Ascending aorta (tissue), 2 donors: ENCODE results near the gene SFTPD. TPM values are rescaled to one million over a fixed set of nuclear protein-coding genes. Genes with fewer than 3 reads are reported as not detected.
"Not testable (repeated sequence)": the region's sequence is repeated elsewhere in the genome, so short reads cannot be mapped to it uniquely, and the experiment has no call there.

Experiments used
- DNase-seq, 2 donors: peaks; one replicate each; pipeline ENCODE4 v3.0.0-alpha.2; 2019; ENCODE audit warnings: low spot score in 2 of 2
- H3K27ac ChIP-seq, 2 donors: fragments of 200-600 bp; sonication (generic); one replicate each; pipeline ENCODE4 v1.5.1; 2016 to 2017; ENCODE audit warnings: mild to moderate bottlenecking in 1 of 2
- H3K27me3 ChIP-seq: fragments of 200-600 bp; sonication (generic); one replicate; pipeline ENCODE4 v1.5.1; 2017
- H3K36me3 ChIP-seq, 2 donors: fragments of 200-600 bp; sonication (generic); one replicate each; pipeline ENCODE4 v1.5.1; 2016
- H3K4me1 ChIP-seq, 2 donors: fragments of 200-600 bp; sonication (generic); one replicate each; pipeline ENCODE4 v1.5.1; 2016 to 2017; ENCODE audit warnings: mild to moderate bottlenecking in 1 of 2
- H3K4me3 ChIP-seq, 2 donors: fragments of 200-600 bp; sonication (generic); one replicate each; pipeline ENCODE4 v1.5.1; 2016 to 2017; ENCODE audit warnings: mild to moderate bottlenecking in 1 of 2
- H3K9me3 ChIP-seq, 2 donors: fragments of 200-600 bp; sonication (generic); one replicate each; pipeline ENCODE4 v1.5.1; 2016
- CTCF ChIP-seq, 3 experiments: fragments of 200-600 bp in 2 of 3; fragments of 450-650 bp in 1 of 3; sonication (generic) in 2 of 3; IDR thresholded peaks; one replicate each; pipeline ENCODE4 v1.5.1; 2016 to 2019; ENCODE audit warnings: antibody characterized with exemption in 3 of 3, mild to moderate bottlenecking in 1 of 3, moderate library complexity in 1 of 3
- intact Hi-C: fragments of 100-400 bp; cut with DNase I; formaldehyde crosslinking; loops from one replicate; pipeline ENCODE4 v1.15.1; 2023
- total RNA-seq: library from RNA; depleted of rRNA; stranded (reverse); fragments of >200 nt; gene quantifications from one replicate; pipeline ENCODE4 v1.1.0, GENCODE V29; 2016

SFTPD gene
- total RNA-seq, 1 donor from 2014 or later: not detected

- Histone ChIP-seq H3K4me3 (no peak overlapping the region), H3K27me3 (no peaks in the 10 kb centered on the region), H3K27ac (no peak overlapping the region), H3K9me3 (no peaks in the 10 kb centered on the region), H3K36me3 (no peaks in the 10 kb centered on the region), H3K4me1 (no peaks in the 10 kb centered on the region)
- TF ChIP-seq CTCF (IDR thresholded peaks at IDR 0.05): no peak
- intact Hi-C loops: no loop called here
- DNase-seq: no peak
Measured at GRCh38 chr10:79898597-79899325, 50.1 kb downstream of the SFTPD start.

GRCh38 chr10:79892896-79893295 is 56.0 kb downstream of the SFTPD start:
- DNase-seq, H3K9me3 ChIP-seq, H3K36me3 ChIP-seq, H3K4me3 ChIP-seq, H3K27me3 ChIP-seq, intact Hi-C loops, H3K4me1 ChIP-seq, H3K27ac ChIP-seq: not testable (repeated sequence)

GRCh38 chr10:79890469-79890868 is 58.4 kb downstream of the SFTPD start:
- H3K27ac ChIP-seq: no peak overlapping the region
- no peak overlapping the region for H3K4me3 ChIP-seq
- TF ChIP-seq CTCF (IDR thresholded peaks at IDR 0.05): no peak
- intact Hi-C loops: no loop called here
- no peak for DNase-seq
- no peaks in the 10 kb centered on the region for H3K4me1 ChIP-seq
- H3K9me3 ChIP-seq: no peaks in the 10 kb centered on the region
- no peaks in the 10 kb centered on the region for H3K27me3 ChIP-seq
- no peaks in the 10 kb centered on the region for H3K36me3 ChIP-seq

GRCh38 chr10:79888984-79889383 is 59.9 kb downstream of the SFTPD start:
- intact Hi-C loops, DNase-seq, H3K27me3 ChIP-seq, H3K27ac ChIP-seq, H3K36me3 ChIP-seq, H3K4me1 ChIP-seq, H3K9me3 ChIP-seq, H3K4me3 ChIP-seq: not testable (repeated sequence)

Other genes starting within 250 kb of the SFTPD start
- 4.5 TPM for gene NUTM2B, start 245.9 kb downstream of the SFTPD start, total RNA-seq
- not detected for gene NUTM2E, start 122.4 kb downstream of the SFTPD start, total RNA-seq
- gene TMEM254, start 129.6 kb upstream of the SFTPD start, total RNA-seq: 2.4 TPM
- gene PLAC9, start 183.6 kb upstream of the SFTPD start, total RNA-seq: 221 TPM